ENCODE data around the gene FSHR. TPM values are rescaled to one million over a fixed set of nuclear protein-coding genes. Genes with fewer than 3 reads are reported as not detected.

Gene FSHR
- total RNA-seq, 1 donor: not detected

- no peak for DNase-seq (ENCODE audit: low read depth)
- TF ChIP-seq, protein P1, sequence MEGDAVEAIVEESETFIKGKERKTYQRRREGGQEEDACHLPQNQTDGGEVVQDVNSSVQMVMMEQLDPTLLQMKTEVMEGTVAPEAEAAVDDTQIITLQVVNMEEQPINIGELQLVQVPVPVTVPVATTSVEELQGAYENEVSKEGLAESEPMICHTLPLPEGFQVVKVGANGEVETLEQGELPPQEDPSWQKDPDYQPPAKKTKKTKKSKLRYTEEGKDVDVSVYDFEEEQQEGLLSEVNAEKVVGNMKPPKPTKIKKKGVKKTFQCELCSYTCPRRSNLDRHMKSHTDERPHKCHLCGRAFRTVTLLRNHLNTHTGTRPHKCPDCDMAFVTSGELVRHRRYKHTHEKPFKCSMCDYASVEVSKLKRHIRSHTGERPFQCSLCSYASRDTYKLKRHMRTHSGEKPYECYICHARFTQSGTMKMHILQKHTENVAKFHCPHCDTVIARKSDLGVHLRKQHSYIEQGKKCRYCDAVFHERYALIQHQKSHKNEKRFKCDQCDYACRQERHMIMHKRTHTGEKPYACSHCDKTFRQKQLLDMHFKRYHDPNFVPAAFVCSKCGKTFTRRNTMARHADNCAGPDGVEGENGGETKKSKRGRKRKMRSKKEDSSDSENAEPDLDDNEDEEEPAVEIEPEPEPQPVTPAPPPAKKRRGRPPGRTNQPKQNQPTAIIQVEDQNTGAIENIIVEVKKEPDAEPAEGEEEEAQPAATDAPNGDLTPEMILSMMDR (IDR thresholded peaks at IDR 0.05; ENCODE audit: insufficient read depth, low read length): no peak
- no peak overlapping the region for H3K4me3 ChIP-seq (ENCODE audit: low read depth, low read length)
Observed at GRCh38 chr2:48978131-48978530, 176.2 kb downstream of the FSHR start.

DNA sequence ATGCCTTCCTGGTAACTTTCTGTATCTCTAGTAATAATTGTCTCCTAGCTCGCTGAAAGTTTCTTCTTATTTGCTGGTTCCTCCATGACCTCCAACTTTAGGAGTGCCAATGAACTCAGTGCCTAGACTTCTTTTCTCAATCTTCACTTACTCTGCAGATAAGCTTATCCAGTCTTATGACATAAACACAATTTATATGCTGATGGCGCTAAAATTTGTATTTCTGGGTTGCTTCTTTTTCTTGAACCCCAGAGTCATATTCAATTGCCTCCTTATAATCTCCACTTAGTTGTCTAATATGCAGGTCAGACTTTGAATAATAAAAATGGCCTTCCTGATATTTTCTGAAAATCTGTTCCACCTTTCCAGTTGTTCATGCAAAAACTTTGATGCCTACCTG, 182.5 kb downstream of the FSHR start:
- DNase-seq (ENCODE audit: low read depth): no peak
- TF ChIP-seq, protein P1 (IDR thresholded peaks at IDR 0.05; ENCODE audit: insufficient read depth, low read length): no peak
- no peak overlapping the region for H3K4me3 ChIP-seq (ENCODE audit: low read depth, low read length)

DNA sequence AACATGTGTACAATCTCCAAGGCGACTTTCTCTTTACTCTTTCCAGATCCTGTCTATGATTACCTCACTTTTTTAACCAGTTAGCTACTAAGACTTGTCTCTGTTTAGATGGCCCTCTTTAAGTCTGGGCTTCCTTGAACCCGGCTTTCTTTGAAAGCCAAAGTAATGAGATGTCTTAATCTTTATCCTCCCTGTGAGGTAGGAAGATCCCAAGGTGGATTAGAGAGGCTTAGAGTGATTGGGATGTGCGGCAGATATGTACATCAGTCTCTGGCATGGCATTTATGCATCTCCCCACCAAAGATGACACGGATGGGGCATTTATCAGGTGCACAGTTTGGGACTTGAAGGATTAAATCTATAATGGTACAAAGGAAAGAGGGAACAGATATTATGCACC, 186.3 kb downstream of the FSHR start:
- TF ChIP-seq, protein P1 (IDR thresholded peaks at IDR 0.05; ENCODE audit: insufficient read depth, low read length): no peak
- H3K4me3 ChIP-seq (ENCODE audit: low read depth, low read length): no peak overlapping the region

GRCh38 chr2:48965204-48965603, 189.1 kb downstream of the FSHR start:
- no peak overlapping the region for H3K4me3 ChIP-seq (ENCODE audit: low read depth, low read length)
- no peak for DNase-seq (ENCODE audit: low read depth)
- TF ChIP-seq, protein P1 (IDR thresholded peaks at IDR 0.05; ENCODE audit: insufficient read depth, low read length): no peak

More for the DNA sequence above, 186.3 kb downstream of the FSHR start:
- DNase-seq (ENCODE audit: low read depth): no peak

- TF ChIP-seq, protein P1 (IDR thresholded peaks at IDR 0.05; ENCODE audit: insufficient read depth, low read length): no peak
- no peak for DNase-seq (ENCODE audit: low read depth)
- no peak overlapping the region for H3K4me3 ChIP-seq (ENCODE audit: low read depth, low read length)
Observed at GRCh38 chr2:48961009-48961408, 193.3 kb downstream of the FSHR start.

DNA sequence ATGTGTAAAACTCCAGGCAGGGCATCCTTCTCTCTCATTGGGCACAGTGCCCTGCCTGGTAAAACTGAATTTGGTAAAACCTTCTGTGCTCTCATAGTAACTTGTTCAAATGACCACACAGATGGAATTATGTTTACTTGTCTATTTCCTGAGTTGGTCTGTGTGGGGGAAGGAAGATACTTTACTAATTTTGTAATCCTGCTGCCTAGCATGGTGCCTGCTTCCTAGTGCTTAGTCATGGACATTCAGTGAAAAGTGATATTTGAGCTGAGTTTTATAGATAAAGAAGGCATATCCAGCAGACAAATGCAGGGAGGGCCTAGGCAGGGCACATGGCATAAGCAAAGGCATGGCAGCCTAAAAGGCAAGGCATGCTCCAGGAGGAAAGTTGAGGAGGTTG, 199.4 kb downstream of the FSHR start:
- DNase-seq (ENCODE audit: low read depth): no peak
- TF ChIP-seq, protein P1 (IDR thresholded peaks at IDR 0.05; ENCODE audit: insufficient read depth, low read length): no peak

GRCh38 chr2:48954311-48954710, 200.0 kb downstream of the FSHR start:
- DNase-seq (ENCODE audit: low read depth): no peak
- TF ChIP-seq, protein P1 (IDR thresholded peaks at IDR 0.05; ENCODE audit: insufficient read depth, low read length): no peak
- H3K4me3 ChIP-seq (ENCODE audit: low read depth, low read length): no peak overlapping the region

More for the DNA sequence above, 199.4 kb downstream of the FSHR start:
- no peak overlapping the region for H3K4me3 ChIP-seq (ENCODE audit: low read depth, low read length)

Measured in fibroblast of the aortic adventitia (primary cell).